ENCODE data around the gene INO80B.

INO80B gene

DNA sequence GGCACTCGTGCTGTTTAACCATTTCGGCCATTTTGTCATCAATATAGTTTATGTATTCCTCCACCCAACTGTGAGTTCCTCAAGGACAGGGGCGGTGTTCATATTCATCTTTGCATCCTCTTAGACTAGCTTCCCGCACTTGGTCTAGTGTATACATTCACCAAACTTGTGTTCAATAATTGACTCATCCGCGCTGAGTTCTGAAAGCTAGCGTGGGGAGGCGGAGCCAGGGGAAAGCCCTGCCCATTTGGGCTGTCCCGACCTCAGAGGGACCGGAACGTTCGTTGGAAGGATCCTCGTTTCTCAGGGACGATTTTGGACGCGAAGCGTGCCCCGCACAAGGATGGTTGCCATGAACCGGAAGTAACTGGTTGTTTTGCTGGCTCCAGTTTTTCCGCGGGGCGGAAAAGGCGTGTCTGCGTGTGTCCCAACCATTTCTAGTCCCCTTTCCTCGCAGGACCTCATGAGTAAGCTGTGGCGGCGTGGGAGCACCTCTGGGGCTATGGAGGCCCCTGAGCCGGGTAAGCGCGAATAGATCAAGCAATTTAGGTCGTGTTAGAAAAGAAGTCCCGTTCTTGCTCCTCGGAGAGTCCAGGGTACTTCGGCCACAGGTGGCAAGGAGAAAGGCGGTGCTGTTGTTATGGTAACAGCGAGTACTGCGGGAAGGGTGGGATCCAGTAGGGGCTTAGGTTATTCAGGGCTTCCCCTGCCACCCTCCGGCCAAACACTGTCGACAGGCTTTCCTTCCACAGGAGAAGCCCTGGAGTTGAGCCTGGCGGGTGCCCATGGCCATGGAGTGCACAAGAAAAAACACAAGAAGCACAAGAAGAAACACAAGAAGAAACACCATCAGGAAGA is at the start of gene INO80B:
INO80B (plus strand) TSS at position 434 of the 858 bp plus-strand sequence; CDS start at position 464, 30 bp downstream.
- no peaks in the 10 kb centered on the region for H3K27me3 ChIP-seq (ENCODE audit: control insufficient read depth, insufficient read depth, low read length)
- H3K9me3 ChIP-seq (ENCODE audit: control insufficient read depth, insufficient read depth, low read length): no peaks in the 10 kb centered on the region
- DNase-seq (ENCODE audit: low read depth, low spot score): no peak
- H3K4me1 ChIP-seq (ENCODE audit: control insufficient read depth, insufficient read depth, low read length): no peaks in the 10 kb centered on the region
- H3K4me3 ChIP-seq (ENCODE audit: low read length): peak within 1 kb of the TSS; percentile 67; the same call in 1 of the 2 replicates
- no peak within 1 kb of the TSS for H3K27ac ChIP-seq (ENCODE audit: low read length)
- H3K36me3 ChIP-seq (ENCODE audit: control insufficient read depth, insufficient read depth, low read length): no peaks in the 10 kb centered on the region
- WGBS (ENCODE audit: insufficient coverage, insufficient read length): no CpG with 5 or more reads among the region's 40 CpGs

DNA sequence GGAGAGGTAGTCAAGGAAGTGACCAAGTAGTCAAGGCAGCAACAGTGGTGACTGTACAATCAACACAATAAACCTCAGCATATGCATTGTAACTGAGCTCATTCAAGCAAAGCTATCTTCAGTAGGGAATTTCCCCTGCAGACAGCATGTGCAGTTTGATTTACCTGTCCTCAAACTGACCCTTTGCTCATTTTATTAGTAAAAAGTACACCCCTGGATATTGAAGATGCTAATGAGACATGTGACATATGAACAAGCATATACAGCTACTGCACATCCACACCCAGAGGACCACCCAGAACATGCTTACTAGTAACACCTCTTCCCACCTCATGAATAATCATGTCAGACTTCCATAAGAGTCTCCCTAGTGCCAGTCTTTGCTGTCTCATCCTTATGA is 48.9 kb upstream of the INO80B start:
- no peaks in the 10 kb centered on the region for H3K4me1 ChIP-seq (ENCODE audit: control insufficient read depth, insufficient read depth, low read length)
- no peaks in the 10 kb centered on the region for H3K27me3 ChIP-seq (ENCODE audit: control insufficient read depth, insufficient read depth, low read length)
- no peak overlapping the region for H3K4me3 ChIP-seq (ENCODE audit: low read length)
- H3K27ac ChIP-seq (ENCODE audit: low read length): no peak overlapping the region
- H3K36me3 ChIP-seq (ENCODE audit: control insufficient read depth, insufficient read depth, low read length): no peaks in the 10 kb centered on the region
- no peak for DNase-seq (ENCODE audit: low read depth, low spot score)
- H3K9me3 ChIP-seq (ENCODE audit: control insufficient read depth, insufficient read depth, low read length): no peaks in the 10 kb centered on the region

DNA sequence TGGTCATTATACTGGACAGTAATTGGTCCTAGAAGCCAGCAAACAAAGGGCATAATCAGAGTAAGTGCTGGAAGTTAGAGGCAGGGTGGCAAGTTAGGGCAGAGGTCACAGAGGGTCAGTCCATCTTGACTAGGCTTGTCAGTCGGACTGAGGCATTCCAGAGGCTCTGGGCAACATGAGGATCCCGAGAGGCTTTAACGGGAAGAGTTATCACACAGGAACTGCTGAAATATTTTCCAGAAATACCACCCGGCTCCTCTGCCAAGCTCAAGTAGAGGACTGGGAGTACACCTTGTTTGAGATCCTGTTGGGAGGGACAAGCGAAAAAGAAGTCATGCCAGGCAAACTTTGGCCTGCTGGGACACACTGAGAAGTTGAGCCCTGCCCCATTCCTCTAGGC is 47.2 kb upstream of the INO80B start:
- Histone ChIP-seq H3K4me3 (ENCODE audit: low read length) (no peak overlapping the region), H3K9me3 (ENCODE audit: control insufficient read depth, insufficient read depth, low read length) (no peaks in the 10 kb centered on the region), H3K27ac (ENCODE audit: low read length) (no peak overlapping the region), H3K27me3 (ENCODE audit: control insufficient read depth, insufficient read depth, low read length) (no peaks in the 10 kb centered on the region), H3K36me3 (ENCODE audit: control insufficient read depth, insufficient read depth, low read length) (no peaks in the 10 kb centered on the region), H3K4me1 (ENCODE audit: control insufficient read depth, insufficient read depth, low read length) (no peaks in the 10 kb centered on the region)
- DNase-seq (ENCODE audit: low read depth, low spot score): no peak
- no CpG with 5 or more reads among the region's 5 CpGs for WGBS (ENCODE audit: insufficient coverage, insufficient read length)

DNA sequence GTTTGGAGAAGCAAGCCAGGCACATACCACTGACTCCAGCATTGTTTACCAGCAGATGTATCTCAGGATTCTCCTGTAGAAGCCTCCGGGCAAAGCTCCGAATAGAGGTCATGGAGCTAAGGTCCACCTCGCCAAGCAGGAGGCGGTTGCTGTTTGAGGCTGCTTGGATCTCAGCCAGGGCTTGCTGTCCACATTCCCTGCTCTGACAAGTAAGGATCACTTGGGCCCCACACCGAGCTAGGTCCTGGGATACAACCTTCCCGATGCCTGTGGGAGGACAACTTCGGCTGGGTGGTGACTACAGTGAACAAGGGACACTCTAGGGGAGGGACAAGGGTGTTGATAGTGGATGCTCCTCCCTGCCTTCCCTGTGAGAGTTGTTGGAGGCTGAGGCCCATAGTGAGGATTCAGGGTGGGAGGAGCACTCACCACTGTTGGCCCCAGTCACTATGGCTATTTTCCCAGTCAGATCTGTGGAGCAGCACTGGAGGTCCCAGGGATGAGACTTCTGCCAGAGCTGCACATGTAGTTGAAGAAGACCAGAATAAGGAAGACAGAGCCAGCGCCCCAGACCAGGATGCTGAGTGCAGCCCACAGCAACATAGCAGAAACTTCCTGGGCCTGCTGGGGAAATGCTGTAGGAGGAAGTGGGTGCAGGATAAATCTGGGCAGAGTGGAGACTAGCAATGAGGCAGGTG is 41.7 kb upstream of the INO80B start:
- WGBS (ENCODE audit: insufficient coverage, insufficient read length): no CpG with 5 or more reads among the region's 8 CpGs
- no peak for DNase-seq (ENCODE audit: low read depth, low spot score)
- no peaks in the 10 kb centered on the region for H3K27me3 ChIP-seq (ENCODE audit: control insufficient read depth, insufficient read depth, low read length)
- H3K27ac ChIP-seq (ENCODE audit: low read length): no peak overlapping the region
- no peaks in the 10 kb centered on the region for H3K4me1 ChIP-seq (ENCODE audit: control insufficient read depth, insufficient read depth, low read length)
- no peak overlapping the region for H3K4me3 ChIP-seq (ENCODE audit: low read length)
- no peaks in the 10 kb centered on the region for H3K36me3 ChIP-seq (ENCODE audit: control insufficient read depth, insufficient read depth, low read length)
- H3K9me3 ChIP-seq (ENCODE audit: control insufficient read depth, insufficient read depth, low read length): no peaks in the 10 kb centered on the region

DNA sequence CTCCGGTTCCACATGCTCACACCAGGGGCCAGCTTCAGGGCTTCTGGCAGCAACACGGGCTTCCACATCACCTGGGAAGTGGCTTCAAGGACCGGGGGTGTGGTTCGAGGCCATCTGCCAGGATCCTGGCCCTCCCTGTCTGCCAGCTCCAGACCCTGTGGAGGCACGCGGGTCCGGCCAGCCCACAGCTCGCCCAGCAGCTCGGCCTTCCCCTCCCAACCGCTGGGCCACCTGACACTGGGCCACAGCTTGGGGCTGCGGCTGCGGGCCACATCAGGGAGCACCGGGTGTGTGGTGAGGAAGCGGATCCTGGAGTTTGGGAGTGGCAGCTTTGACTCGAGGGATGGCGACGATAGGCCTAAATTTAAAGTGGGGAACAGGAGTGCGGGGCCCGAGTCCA is 40.4 kb upstream of the INO80B start:
- Histone ChIP-seq H3K4me3 (ENCODE audit: low read length) (no peak overlapping the region), H3K9me3 (ENCODE audit: control insufficient read depth, insufficient read depth, low read length) (no peaks in the 10 kb centered on the region), H3K36me3 (ENCODE audit: control insufficient read depth, insufficient read depth, low read length) (no peaks in the 10 kb centered on the region), H3K27ac (ENCODE audit: low read length) (no peak overlapping the region), H3K27me3 (ENCODE audit: control insufficient read depth, insufficient read depth, low read length) (no peaks in the 10 kb centered on the region), H3K4me1 (ENCODE audit: control insufficient read depth, insufficient read depth, low read length) (no peaks in the 10 kb centered on the region)
- WGBS (ENCODE audit: insufficient coverage, insufficient read length): no CpG with 5 or more reads among the region's 19 CpGs
- DNase-seq (ENCODE audit: low read depth, low spot score): no peak

DNA sequence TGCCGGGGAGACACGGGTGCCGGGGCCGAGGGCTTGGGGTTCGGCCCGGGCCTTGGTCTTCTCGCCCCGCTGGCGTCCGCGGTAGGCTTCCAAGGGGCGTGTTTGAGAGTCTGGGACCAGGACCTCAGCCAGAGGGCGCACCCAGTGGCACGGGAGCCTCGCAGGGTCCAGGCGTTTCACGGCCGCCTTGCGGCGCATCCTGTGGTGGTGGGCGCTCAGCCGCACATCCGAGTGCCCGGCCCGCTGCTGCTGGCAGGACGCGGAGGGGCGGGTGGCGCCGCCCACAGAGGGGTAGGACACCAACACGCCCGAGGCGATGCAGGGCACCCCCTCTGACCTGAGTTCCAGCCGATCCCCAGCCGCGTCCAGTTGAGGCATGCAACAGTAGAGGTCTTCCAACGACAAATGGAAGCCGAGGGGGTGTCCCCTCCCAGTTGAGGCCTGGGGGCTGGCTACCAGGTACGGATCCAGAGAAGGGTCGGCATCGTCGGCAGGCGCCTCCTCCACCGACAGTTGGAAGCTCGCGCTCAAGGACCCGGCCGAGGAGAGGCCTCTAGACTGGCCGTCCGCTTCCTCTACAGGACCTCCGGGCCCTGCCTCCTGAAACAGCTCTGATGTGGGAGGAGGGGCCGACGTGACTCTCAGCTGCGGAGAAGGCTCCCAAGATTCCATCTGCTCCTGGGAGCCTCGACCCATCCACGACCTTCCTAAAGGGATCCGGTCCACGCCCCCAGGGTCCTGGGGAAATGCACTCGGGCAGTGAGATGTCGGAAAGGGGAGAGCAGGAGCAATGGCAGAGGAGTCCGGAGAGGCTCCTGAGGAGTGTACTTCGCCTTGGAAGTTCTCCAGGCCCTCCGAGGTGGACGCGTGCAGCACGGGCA is 39.8 kb upstream of the INO80B start:
- DNase-seq (ENCODE audit: low read depth, low spot score): no peak
- Histone ChIP-seq H3K9me3 (ENCODE audit: control insufficient read depth, insufficient read depth, low read length) (no peaks in the 10 kb centered on the region), H3K36me3 (ENCODE audit: control insufficient read depth, insufficient read depth, low read length) (no peaks in the 10 kb centered on the region), H3K27me3 (ENCODE audit: control insufficient read depth, insufficient read depth, low read length) (no peaks in the 10 kb centered on the region), H3K27ac (ENCODE audit: low read length) (no peak overlapping the region), H3K4me1 (ENCODE audit: control insufficient read depth, insufficient read depth, low read length) (no peaks in the 10 kb centered on the region), H3K4me3 (ENCODE audit: low read length) (no peak overlapping the region)
- no CpG with 5 or more reads among the region's 66 CpGs for WGBS (ENCODE audit: insufficient coverage, insufficient read length)

DNA sequence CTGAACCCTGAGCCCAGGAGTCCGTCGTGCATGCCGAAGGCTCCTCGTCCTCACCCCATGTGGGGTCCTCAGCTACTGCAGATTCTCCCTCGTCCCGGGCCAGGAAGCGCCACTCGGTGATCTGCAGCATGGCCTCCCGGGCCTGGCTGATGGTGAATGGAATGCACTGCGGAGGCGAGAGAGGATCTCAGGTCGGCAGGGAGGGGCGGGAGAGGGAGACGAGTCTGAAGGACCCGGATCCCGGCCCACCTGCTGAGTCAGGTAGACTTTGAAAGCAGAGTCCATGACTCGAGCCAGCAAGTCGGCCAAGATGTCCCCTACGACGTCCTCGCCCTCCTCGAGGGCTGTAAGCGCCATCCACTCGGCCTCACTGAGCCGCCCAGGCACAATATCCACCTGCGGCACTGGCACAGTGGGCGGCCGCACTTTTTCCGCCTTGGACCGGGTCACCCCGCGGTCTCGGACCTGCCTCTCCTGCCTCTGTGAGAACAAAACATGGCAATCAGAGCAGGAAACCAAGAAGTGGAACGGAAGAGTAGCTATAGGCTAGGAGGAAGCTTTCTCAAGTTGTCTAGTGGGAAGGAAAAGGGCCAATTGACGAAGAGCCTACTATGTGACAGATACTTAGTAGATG is 39.0 kb upstream of the INO80B start:
- no CpG with 5 or more reads among the region's 35 CpGs for WGBS (ENCODE audit: insufficient coverage, insufficient read length)
- no peaks in the 10 kb centered on the region for H3K36me3 ChIP-seq (ENCODE audit: control insufficient read depth, insufficient read depth, low read length)
- no peaks in the 10 kb centered on the region for H3K9me3 ChIP-seq (ENCODE audit: control insufficient read depth, insufficient read depth, low read length)
- H3K27me3 ChIP-seq (ENCODE audit: control insufficient read depth, insufficient read depth, low read length): no peaks in the 10 kb centered on the region
- no peaks in the 10 kb centered on the region for H3K4me1 ChIP-seq (ENCODE audit: control insufficient read depth, insufficient read depth, low read length)
- DNase-seq (ENCODE audit: low read depth, low spot score): no peak
- H3K4me3 ChIP-seq (ENCODE audit: low read length): no peak overlapping the region
- H3K27ac ChIP-seq (ENCODE audit: low read length): no peak overlapping the region

DNA sequence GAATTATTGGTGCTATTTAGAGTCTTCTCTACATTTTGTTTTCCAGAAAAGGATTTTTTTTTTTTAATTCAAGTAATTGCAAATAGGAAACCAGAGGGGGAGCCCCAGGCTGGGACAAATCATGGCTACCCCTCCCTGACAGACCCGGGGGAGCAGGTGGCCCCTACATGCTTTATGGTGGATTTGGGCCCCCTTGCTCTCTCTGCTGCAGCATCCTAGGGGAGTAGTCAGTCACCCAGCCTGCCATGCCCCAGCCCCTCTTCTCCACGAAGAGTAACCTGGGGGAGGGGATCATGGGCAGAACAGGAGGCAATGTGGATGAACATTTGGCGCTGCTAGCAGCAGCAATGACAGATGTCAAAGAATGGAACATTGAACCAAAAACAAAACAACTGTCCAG is 38.1 kb upstream of the INO80B start:
- Histone ChIP-seq H3K4me3 (ENCODE audit: low read length) (no peak overlapping the region), H3K27ac (ENCODE audit: low read length) (no peak overlapping the region), H3K27me3 (ENCODE audit: control insufficient read depth, insufficient read depth, low read length) (no peaks in the 10 kb centered on the region), H3K4me1 (ENCODE audit: control insufficient read depth, insufficient read depth, low read length) (no peaks in the 10 kb centered on the region), H3K9me3 (ENCODE audit: control insufficient read depth, insufficient read depth, low read length) (no peaks in the 10 kb centered on the region), H3K36me3 (ENCODE audit: control insufficient read depth, insufficient read depth, low read length) (no peaks in the 10 kb centered on the region)
- WGBS (ENCODE audit: insufficient coverage, insufficient read length): no CpG with 5 or more reads among the region's 3 CpGs
- DNase-seq (ENCODE audit: low read depth, low spot score): no peak

DNA sequence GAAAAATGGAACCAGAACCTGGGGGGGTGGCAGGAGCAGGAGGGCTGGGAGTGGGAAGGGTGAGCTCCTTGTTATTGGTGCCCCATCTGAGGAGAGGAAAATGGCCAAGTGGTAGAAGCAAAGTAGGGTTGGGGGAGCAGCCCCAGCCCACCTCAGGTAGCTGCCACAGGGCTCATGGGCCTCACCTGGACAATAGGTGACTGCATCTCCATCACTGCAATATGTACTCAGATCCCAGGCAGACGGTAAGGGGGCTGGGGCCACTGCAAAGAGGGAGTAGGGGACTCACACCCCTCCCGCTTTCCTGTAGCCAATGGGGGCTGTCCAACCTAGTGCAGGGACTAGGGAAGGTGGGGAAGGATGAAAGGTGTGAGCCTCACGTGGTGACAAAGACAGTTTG is 37.7 kb upstream of the INO80B start:
- whole genome bisulfite sequencing (ENCODE audit: insufficient coverage, insufficient read length): no CpG with 5 or more reads among the region's 3 CpGs
- no peaks in the 10 kb centered on the region for H3K9me3 ChIP-seq (ENCODE audit: control insufficient read depth, insufficient read depth, low read length)
- no peak for DNase-seq (ENCODE audit: low read depth, low spot score)
- no peak overlapping the region for H3K27ac ChIP-seq (ENCODE audit: low read length)
- no peaks in the 10 kb centered on the region for H3K4me1 ChIP-seq (ENCODE audit: control insufficient read depth, insufficient read depth, low read length)
- no peak overlapping the region for H3K4me3 ChIP-seq (ENCODE audit: low read length)
- H3K36me3 ChIP-seq (ENCODE audit: control insufficient read depth, insufficient read depth, low read length): no peaks in the 10 kb centered on the region
- no peaks in the 10 kb centered on the region for H3K27me3 ChIP-seq (ENCODE audit: control insufficient read depth, insufficient read depth, low read length)

DNA sequence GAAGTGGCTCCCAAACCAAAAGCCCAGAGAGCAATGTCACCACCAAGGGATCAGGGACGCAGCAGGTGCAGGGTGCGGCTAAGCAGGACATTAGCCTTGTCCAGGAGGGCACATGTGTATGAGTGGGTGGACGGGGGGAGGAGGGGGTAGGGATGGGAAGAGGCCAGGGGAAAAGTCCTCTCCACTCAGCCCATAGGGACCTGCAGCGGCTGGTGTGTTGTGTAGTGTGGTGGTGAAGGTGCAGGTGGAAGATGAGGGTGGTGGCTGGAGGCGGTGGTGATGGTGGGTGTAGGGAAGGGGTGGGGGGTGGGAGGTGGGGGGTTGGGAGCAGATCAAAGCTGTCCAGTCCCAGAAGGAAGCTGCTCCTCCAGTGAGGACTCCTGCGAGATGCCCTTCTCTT is 37.1 kb upstream of the INO80B start:
- no peak overlapping the region for H3K4me3 ChIP-seq (ENCODE audit: low read length)
- no peak overlapping the region for H3K27ac ChIP-seq (ENCODE audit: low read length)
- H3K9me3 ChIP-seq (ENCODE audit: control insufficient read depth, insufficient read depth, low read length): no peaks in the 10 kb centered on the region
- DNase-seq (ENCODE audit: low read depth, low spot score): no peak
- no peaks in the 10 kb centered on the region for H3K36me3 ChIP-seq (ENCODE audit: control insufficient read depth, insufficient read depth, low read length)
- H3K4me1 ChIP-seq (ENCODE audit: control insufficient read depth, insufficient read depth, low read length): no peaks in the 10 kb centered on the region
- no peaks in the 10 kb centered on the region for H3K27me3 ChIP-seq (ENCODE audit: control insufficient read depth, insufficient read depth, low read length)
- no CpG with 5 or more reads among the region's 6 CpGs for WGBS (ENCODE audit: insufficient coverage, insufficient read length)

All from iPS DF 6.9 (cell line).